Neuronal stem cell (in vitro differentiated cells): ENCODE data around the gene GABRA5.

Experiments
- DNase-seq: peaks from one replicate; pipeline ENCODE4 v3.0.0-alpha.2; 2013; ENCODE audit warnings: low spot score
- H2AFZ ChIP-seq: one replicate; pipeline ENCODE4 v1.6.1; 2013; ENCODE audit warnings: mild to moderate bottlenecking, low read length, inconsistent platforms
- H2AK5ac ChIP-seq: 2 replicates; pipeline ENCODE4 v1.6.1; 2013; ENCODE audit warnings: low read depth, mild to moderate bottlenecking, inconsistent platforms, low read length, moderate library complexity, mixed read lengths
- H2BK120ac ChIP-seq: 2 replicates; pipeline ENCODE4 v1.6.1; 2013; ENCODE audit warnings: low read depth, mild to moderate bottlenecking, inconsistent platforms, low read length, moderate library complexity, mixed read lengths
- H2BK12ac ChIP-seq: one replicate; pipeline ENCODE4 v1.6.1; 2013; ENCODE audit warnings: low read length, inconsistent platforms
- H2BK15ac ChIP-seq: 2 replicates; pipeline ENCODE4 v1.6.1; 2013; ENCODE audit warnings: mild to moderate bottlenecking, low read length, inconsistent platforms, mixed read lengths
- H2BK5ac ChIP-seq: one replicate; pipeline ENCODE4 v1.6.1; 2013; ENCODE audit warnings: inconsistent platforms, mild to moderate bottlenecking, low read length, moderate library complexity
- H3K14ac ChIP-seq: one replicate; pipeline ENCODE4 v1.6.1; 2013; ENCODE audit warnings: low read length, inconsistent platforms
- H3K18ac ChIP-seq: 2 replicates; pipeline ENCODE4 v1.6.1; 2013; ENCODE audit warnings: low read length, inconsistent platforms
- H3K23ac ChIP-seq: 2 replicates; pipeline ENCODE4 v1.6.1; 2013; ENCODE audit warnings: low read depth, mild to moderate bottlenecking, mixed read lengths, low read length, inconsistent platforms; ENCODE audit not compliant: poor library complexity
- H3K27ac ChIP-seq: replicated peaks from 3 replicates; pipeline ENCODE4 v1.5.1; 2013; ENCODE audit warnings: low read length, inconsistent platforms
- H3K27me3 ChIP-seq, 3 experiments: 2 replicates each; pipeline ENCODE4 v1.6.1; 2013; ENCODE audit warnings: low read length in 3 of 3, mild to moderate bottlenecking in 2 of 3, inconsistent platforms in 1 of 3, low read depth in 1 of 3, mixed read lengths in 1 of 3, moderate library complexity in 1 of 3; ENCODE audit not compliant: control insufficient read depth in 3 of 3, insufficient read depth in 3 of 3
- H3K36me3 ChIP-seq, 2 donors: replicated peaks in 1 of 2; 2 replicates each; pipeline ENCODE4 v1.6.1; 2013; ENCODE audit warnings: low read length in 2 of 2; ENCODE audit not compliant: control insufficient read depth in 2 of 2, insufficient read depth in 2 of 2
- H3K4ac ChIP-seq: 2 replicates; pipeline ENCODE4 v1.6.1; 2013; ENCODE audit warnings: inconsistent platforms, mild to moderate bottlenecking, low read length, moderate library complexity
- H3K4me1 ChIP-seq, 2 donors: 1 replicate in 1 of 2; 2 replicates in 1 of 2; pipeline ENCODE4 v1.6.1; 2013; ENCODE audit warnings: low read length in 2 of 2, low read depth in 1 of 2; ENCODE audit not compliant: control insufficient read depth in 2 of 2, insufficient read depth in 1 of 2
- H3K4me2 ChIP-seq: one replicate; pipeline ENCODE4 v1.6.1; 2013; ENCODE audit warnings: mild to moderate bottlenecking, low read length, inconsistent platforms; ENCODE audit not compliant: insufficient read depth, poor library complexity, severe bottlenecking
- H3K4me3 ChIP-seq, 2 donors: 2 replicates each; pipeline ENCODE4 v1.5.1; 2013; ENCODE audit warnings: low read length in 2 of 2, mild to moderate bottlenecking in 2 of 2, inconsistent platforms in 1 of 2, moderate library complexity in 1 of 2
- H3K79me1 ChIP-seq: one replicate; pipeline ENCODE4 v1.6.1; 2013; ENCODE audit warnings: low read depth, mild to moderate bottlenecking, inconsistent platforms, low read length, moderate library complexity
- H3K9ac ChIP-seq: one replicate; pipeline ENCODE4 v1.6.1; 2013; ENCODE audit warnings: mild to moderate bottlenecking, low read depth, low read length, inconsistent platforms; ENCODE audit not compliant: poor library complexity
- H3K9me3 ChIP-seq, 2 donors: replicated peaks in 1 of 2; 2 replicates each; pipeline versions ENCODE3 to v1.6.1; 2013; ENCODE audit warnings: low read length in 2 of 2, mild to moderate bottlenecking in 2 of 2, inconsistent platforms in 1 of 2, low read depth in 1 of 2, mixed read lengths in 1 of 2, moderate library complexity in 1 of 2; ENCODE audit not compliant: control insufficient read depth in 2 of 2, insufficient read depth in 1 of 2
- H4K8ac ChIP-seq: one replicate; pipeline ENCODE4 v1.6.1; 2013; ENCODE audit warnings: low read depth, mild to moderate bottlenecking, inconsistent platforms, low read length, moderate library complexity
- H4K91ac ChIP-seq: one replicate; pipeline ENCODE4 v1.6.1; 2013; ENCODE audit warnings: low read length, low read depth, mild to moderate bottlenecking, inconsistent platforms; ENCODE audit not compliant: poor library complexity
- WGBS, 2 donors: extraction: QIAGEN DNeasy Blood & Tissue Kit; methylation state at CpG; one replicate each; pipeline ENCODE4 v1.1.7; 2013; ENCODE audit warnings: missing lambda C conversion rate in 2 of 2, mixed read lengths in 1 of 2; ENCODE audit not compliant: insufficient read length in 2 of 2, insufficient replicate concordance in 1 of 2; ENCODE audit errors: extremely low coverage in 2 of 2; 5-methylcytosine and 5-hydroxymethylcytosine counted together

The GABRA5 gene

DNA sequence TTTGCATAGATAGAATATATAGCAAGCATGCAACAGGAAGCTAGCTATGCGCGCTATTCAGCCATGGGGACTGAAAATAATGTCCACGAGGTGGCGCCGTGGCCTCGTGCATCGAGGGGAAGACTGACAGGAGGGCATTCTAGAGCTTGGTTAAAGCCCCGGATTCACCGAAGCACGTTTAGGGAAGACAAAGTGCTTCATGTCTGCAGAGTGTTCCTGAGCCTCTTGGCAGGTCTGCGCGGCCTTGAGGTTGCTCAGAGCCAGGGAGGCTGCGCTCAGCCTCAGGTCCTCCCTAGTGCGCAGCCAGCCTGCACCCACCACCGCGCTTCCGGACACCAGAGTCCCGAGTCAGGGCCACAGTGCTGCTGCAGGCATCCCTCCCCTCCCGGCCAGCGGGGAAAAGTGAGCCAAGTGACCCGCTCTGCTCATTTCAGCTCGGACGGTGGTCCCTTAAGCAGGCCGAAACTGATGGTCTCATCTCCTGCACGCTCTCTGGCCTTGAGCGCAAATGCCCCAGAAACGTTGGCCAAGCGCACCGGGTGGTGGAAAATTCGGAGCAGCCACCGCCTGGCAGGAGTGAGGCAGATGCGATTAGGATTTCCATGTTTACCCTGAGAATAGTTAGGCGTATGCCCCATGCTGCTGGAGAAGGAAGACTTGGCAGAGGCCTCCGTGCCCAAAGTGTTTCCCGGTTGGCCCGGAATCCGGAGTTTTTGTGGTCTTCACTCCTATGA lies 24.8 kb downstream of the GABRA5 start:
- Histone ChIP-seq H2BK15ac (peak overlapping the region; percentile 70), H2AK5ac (peak overlapping the region; percentile 57), H3K9me3 (peaks cover 0 to 7% of the 10 kb centered on the region in 2 donors), H3K4ac (no peak overlapping the region), H3K18ac (peak overlapping the region; percentile 94), H3K36me3 (no peaks in the 10 kb centered on the region), H2AFZ (peak overlapping the region; percentile 79), H2BK5ac (no peak overlapping the region), H3K14ac (peak overlapping the region; percentile 94), H4K8ac (peak overlapping the region; percentile 92), H3K79me1 (peaks cover 2% of the 10 kb centered on the region), H3K23ac (peak overlapping the region; percentile 77), H3K4me2 (peak overlapping the region; percentile 14), H3K27me3 (peaks cover 0 to 4% (median 0%) of the 10 kb centered on the region in 3 experiments), H3K4me1 (peaks cover 0 to 4% of the 10 kb centered on the region in 2 donors), H2BK12ac (no peak overlapping the region), H3K4me3 (no peak overlapping the region), H3K9ac (peak overlapping the region; percentile 51), H4K91ac (peak overlapping the region; percentile 88), H3K27ac (no peak overlapping the region), H2BK120ac (peak overlapping the region; percentile 73)
- WGBS, 2 donors, result no CpG with 5 or more reads among the region's 37 CpGs
- peak; percentile 82 for DNase-seq

DNA sequence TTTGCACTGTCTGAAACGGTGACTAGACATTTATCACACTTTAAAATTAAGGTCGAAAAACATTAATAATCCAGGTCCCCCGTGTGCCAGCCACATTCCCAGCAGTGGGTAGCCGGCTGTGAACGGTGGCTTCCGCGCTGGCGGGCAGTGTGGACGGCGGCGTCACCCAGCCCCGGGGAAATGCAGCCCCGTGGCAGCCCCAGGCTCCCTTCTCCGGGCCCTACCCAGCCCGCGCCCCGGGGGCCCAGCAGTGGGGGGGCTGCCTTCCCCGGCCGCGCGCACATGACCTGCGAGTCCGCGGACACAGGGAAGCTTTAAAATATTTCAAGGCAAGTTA lies 25.3 kb downstream of the GABRA5 start:
- Histone ChIP-seq H4K8ac (no peak overlapping the region), H3K27me3 (peaks cover 0 to 4% (median 0%) of the 10 kb centered on the region in 3 experiments), H2BK12ac (peak overlapping the region; percentile 46), H3K9ac (no peak overlapping the region), H3K4me3 (no peak overlapping the region), H2BK120ac (peak overlapping the region; percentile 73), H2BK15ac (peak overlapping the region; percentile 70), H2AFZ (peak overlapping the region; percentile 79), H3K36me3 (no peaks in the 10 kb centered on the region), H2AK5ac (peak overlapping the region; percentile 57), H2BK5ac (no peak overlapping the region), H3K9me3 (peaks cover 0 to 7% of the 10 kb centered on the region in 2 donors), H3K18ac (no peak overlapping the region), H3K79me1 (peaks cover 2% of the 10 kb centered on the region), H3K4ac (no peak overlapping the region), H3K4me1 (peaks cover 0 to 4% of the 10 kb centered on the region in 2 donors), H3K27ac (no peak overlapping the region), H3K14ac (no peak overlapping the region), H4K91ac (no peak overlapping the region), H3K23ac (no peak overlapping the region), H3K4me2 (no peak overlapping the region)
- no CpG with 5 or more reads among the region's 24 CpGs for WGBS, 2 donors
- DNase-seq, result no peak

GRCh38 chr15:26892678-26893077 lies 25.8 kb downstream of the GABRA5 start:
- H3K36me3 ChIP-seq, result no peaks in the 10 kb centered on the region
- H3K27ac ChIP-seq, result no peak overlapping the region
- no peak overlapping the region for H2BK5ac ChIP-seq
- peak overlapping the region; percentile 1 for H3K14ac ChIP-seq
- WGBS, 2 donors, result 100% methylated on average over 3 to 8 of the region's 14 CpGs
- H2AK5ac ChIP-seq, result peak overlapping the region; percentile 64
- no peak overlapping the region for H2BK15ac ChIP-seq
- H3K4me3 ChIP-seq, result peak overlapping the region in 1 of 2 donors; percentile 68
- no peak overlapping the region for H4K8ac ChIP-seq
- no peak overlapping the region for H2AFZ ChIP-seq
- peaks cover 0 to 4% (median 0%) of the 10 kb centered on the region in 3 experiments for H3K27me3 ChIP-seq
- no peak overlapping the region for H2BK120ac ChIP-seq
- no peak overlapping the region for H2BK12ac ChIP-seq
- H3K4me1 ChIP-seq, result peaks cover 0 to 4% of the 10 kb centered on the region in 2 donors
- H3K9me3 ChIP-seq, result peaks cover 0 to 7% of the 10 kb centered on the region in 2 donors
- no peak for DNase-seq
- peak overlapping the region; percentile 82 for H3K9ac ChIP-seq
- peak overlapping the region; percentile 46 for H3K18ac ChIP-seq
- peak overlapping the region; percentile 38 for H4K91ac ChIP-seq
- H3K23ac ChIP-seq, result peak overlapping the region; percentile 60
- no peak overlapping the region for H3K4me2 ChIP-seq
- peak overlapping the region; percentile 38 for H3K4ac ChIP-seq
- peaks cover 2% of the 10 kb centered on the region for H3K79me1 ChIP-seq

DNA sequence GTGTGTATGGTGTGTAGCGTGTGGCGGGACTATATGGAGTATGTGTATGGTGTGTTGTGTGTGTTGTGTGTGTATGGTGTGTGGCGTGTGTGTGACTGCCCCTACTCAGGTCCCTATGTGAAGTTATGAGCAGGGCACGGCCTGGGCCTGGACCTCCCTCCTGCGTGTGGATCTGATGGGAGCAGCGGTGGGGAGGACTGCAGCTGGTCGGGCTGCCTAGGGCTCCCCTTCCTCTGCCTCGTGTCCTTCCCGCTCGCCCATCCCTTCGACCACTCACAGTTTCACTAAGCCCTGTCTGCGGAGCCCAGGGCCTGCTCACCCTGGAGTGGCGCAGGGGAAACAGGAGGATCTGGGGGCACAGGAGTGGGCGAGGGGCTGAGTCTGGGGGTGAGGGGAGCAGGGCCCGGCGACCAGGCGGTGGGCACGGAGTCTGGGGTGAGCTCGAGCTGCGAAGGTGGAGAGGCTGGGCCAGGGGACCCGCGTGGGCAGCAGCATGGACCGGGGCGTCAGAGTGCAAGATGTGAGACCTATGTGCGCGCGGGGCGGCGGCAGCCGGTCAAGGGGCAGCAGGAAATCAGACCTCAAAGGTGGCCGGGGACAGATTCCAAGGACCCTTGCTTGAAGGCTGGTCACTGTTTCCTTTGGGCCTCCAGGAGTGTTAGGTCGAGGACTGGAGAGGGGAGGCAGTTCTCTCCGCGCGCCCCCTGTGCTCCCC lies 26.6 kb downstream of the GABRA5 start:
- H4K8ac ChIP-seq, result no peak overlapping the region
- peak overlapping the region in 1 of 2 donors; percentile 68 for H3K4me3 ChIP-seq
- peaks cover 0 to 4% of the 10 kb centered on the region in 2 donors for H3K4me1 ChIP-seq
- H3K9ac ChIP-seq, result no peak overlapping the region
- H4K91ac ChIP-seq, result peak overlapping the region; percentile 38
- H2BK12ac ChIP-seq, result no peak overlapping the region
- H2BK15ac ChIP-seq, result no peak overlapping the region
- H3K9me3 ChIP-seq, result peaks cover 0 to 7% of the 10 kb centered on the region in 2 donors
- peak overlapping the region; percentile 1 for H3K14ac ChIP-seq
- peak overlapping the region; percentile 79 for H3K4ac ChIP-seq
- H3K18ac ChIP-seq, result peak overlapping the region; percentile 71
- H2BK5ac ChIP-seq, result no peak overlapping the region
- H3K23ac ChIP-seq, result peak overlapping the region; percentile 46
- H2BK120ac ChIP-seq, result peak overlapping the region; percentile 37
- no peak overlapping the region for H3K4me2 ChIP-seq
- no peak overlapping the region for H3K27ac ChIP-seq
- no peak for DNase-seq
- no peak overlapping the region for H2AK5ac ChIP-seq
- peaks cover 0 to 4% (median 0%) of the 10 kb centered on the region in 3 experiments for H3K27me3 ChIP-seq
- WGBS, 2 donors, result 100% methylated on average over 1 to 2 of the region's 35 CpGs
- no peak overlapping the region for H2AFZ ChIP-seq
- no peaks in the 10 kb centered on the region for H3K36me3 ChIP-seq
- H3K79me1 ChIP-seq, result peaks cover 2% of the 10 kb centered on the region
